ACHN (cell line): Measurements from ENCODE around the gene PPP1R12B.
A peak's percentile ranks its signal among the peaks of the same experiment; 100 is the strongest.
"Not testable (repeated sequence)": the region's sequence is repeated elsewhere in the genome, so short reads cannot be mapped to it uniquely, and the experiment has no call there.

Experiments used
- DNase-seq: peaks from one replicate; pipeline ENCODE4 v3.0.0-alpha.2; 2015
- in situ Hi-C: cut with HindIII; loops from 2 replicates; pipeline ENCODE4 v1.10.0; 2017; ENCODE audit warnings: low sequenced_read_pairs, low pct_ligation_motif_present, low pct_unique_long_range_greater_than_20kb

PPP1R12B gene

GRCh38 chr1:202424260-202424659 lies 75.8 kb downstream of the PPP1R12B start:
- DNase-seq, in situ Hi-C loops: not testable (repeated sequence)

GRCh38 chr1:202430111-202430510 lies 81.6 kb downstream of the PPP1R12B start:
- DNase-seq, in situ Hi-C loops: not testable (repeated sequence)

DNA sequence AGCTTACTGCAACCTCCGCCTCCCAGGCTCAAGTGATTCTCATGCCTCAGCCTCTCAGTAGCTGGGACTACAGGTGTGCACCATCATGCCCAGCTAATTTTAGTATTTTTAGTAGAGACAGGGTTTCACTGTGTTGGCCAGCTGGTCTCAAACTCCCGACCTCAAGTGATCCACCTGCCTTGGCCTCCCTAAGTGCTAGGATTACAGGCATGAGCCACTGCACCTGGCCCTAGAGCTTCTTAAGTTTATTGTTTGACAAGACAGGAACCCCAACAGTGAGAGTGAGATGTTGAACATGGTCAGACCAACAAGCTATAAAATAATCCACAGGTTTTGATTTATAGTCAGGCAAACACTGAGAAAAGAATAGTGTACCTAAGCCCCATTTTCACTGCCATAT lies 83.8 kb downstream of the PPP1R12B start:
- in situ Hi-C loops, DNase-seq: not testable (repeated sequence)

DNA sequence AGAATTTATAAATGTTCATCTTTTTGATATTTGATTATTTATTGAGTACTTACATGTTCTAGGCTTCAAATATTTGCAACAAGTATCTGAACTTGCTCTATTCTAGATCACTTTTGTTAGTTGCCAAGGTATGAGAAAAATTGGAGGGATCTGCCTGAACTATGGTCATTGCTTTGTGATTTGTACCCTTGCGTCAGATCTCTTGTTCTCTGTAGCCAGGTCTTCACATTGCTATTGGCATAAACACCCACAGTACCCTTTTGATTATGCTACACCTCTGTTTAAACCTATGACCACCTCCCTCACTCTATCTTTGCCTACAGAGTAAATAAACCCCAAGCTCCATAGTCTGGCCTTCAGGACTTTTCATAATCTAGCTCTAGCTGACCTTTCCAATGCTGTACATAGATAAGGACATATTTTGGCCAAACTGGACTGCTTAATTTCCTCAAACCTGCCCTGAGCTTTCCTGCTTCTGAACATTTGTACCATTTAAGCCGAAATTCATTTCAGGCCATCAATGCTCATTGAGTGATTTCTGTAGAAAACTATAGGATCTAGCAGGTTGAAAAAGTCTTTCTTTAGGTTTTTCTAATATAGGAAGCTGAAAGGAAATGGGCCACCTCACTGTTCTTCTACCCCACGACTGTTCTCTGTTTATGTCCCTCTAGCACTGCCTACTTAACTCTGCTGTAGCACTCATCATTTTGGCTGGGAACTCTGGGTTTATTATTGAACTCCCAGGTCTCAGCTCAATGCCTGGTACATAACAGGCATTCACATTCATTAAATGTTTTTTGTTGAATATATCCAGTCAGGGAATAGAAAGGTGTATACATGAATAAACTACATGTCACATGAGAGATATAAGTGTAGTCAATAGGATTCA lies 84.9 kb downstream of the PPP1R12B start:
- in situ Hi-C loops, result no loop called here
- DNase-seq, result no peak

GRCh38 chr1:202434059-202434458 lies 85.6 kb downstream of the PPP1R12B start:
- in situ Hi-C loops, result no loop called here

DNA sequence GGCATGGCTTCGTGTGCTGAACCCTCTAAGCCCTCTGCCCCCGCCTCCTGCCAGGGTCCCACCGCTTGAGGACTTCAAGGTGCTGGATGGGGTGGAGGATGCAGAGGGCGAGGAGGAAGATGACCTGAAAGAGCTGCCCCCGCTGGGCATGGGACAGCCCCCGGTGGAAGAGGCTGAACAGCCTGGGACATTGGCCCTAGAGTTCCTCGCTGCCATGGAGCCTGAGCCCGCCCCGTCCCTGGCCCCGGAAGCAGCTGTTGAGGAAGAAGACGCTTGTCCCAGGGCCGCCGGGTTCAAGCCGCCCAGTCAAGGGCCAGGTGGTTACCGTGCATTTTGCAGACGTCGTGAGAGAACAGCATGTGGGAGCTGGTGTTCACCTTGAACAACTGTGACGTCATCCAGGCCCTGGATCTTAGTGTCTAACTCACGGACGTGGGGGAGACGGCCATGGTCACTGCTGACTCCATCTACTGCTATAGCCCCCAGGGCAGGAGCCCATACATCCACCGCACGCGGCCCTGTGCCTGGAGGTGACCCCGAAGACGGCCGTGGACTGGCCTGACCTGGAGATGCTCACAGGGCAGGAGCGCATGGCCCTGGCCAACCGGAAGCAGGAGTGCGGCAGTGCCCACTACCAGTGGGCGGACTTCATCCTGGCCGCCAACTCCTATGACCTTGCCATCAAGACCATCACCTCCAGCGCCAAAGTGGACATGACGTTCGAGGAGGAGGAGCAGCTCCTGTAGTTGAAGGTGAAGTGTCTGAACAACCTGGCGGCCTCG lies 90.1 kb downstream of the PPP1R12B start:
- no peak for DNase-seq
- in situ Hi-C loops, result no loop called here

More at GRCh38 chr1:202434059-202434458, 85.6 kb downstream of the PPP1R12B start:
- DNase-seq, result no peak

- no peak for DNase-seq
- in situ Hi-C loops, result no loop called here
Measured at GRCh38 chr1:202439308-202439707, 90.8 kb downstream of the PPP1R12B start.

- in situ Hi-C loops, DNase-seq: not testable (repeated sequence)
Measured at GRCh38 chr1:202448140-202448539, 99.6 kb downstream of the PPP1R12B start.

- in situ Hi-C loops, DNase-seq: not testable (repeated sequence)
Measured at GRCh38 chr1:202451641-202452040, 103.1 kb downstream of the PPP1R12B start.

- DNase-seq, result no peak
- in situ Hi-C loops, result no loop called here
Measured at GRCh38 chr1:202452508-202452907, 104.0 kb downstream of the PPP1R12B start.

- in situ Hi-C loops, DNase-seq: not testable (repeated sequence)
Measured at GRCh38 chr1:202456372-202457169, 108.1 kb downstream of the PPP1R12B start.

DNA sequence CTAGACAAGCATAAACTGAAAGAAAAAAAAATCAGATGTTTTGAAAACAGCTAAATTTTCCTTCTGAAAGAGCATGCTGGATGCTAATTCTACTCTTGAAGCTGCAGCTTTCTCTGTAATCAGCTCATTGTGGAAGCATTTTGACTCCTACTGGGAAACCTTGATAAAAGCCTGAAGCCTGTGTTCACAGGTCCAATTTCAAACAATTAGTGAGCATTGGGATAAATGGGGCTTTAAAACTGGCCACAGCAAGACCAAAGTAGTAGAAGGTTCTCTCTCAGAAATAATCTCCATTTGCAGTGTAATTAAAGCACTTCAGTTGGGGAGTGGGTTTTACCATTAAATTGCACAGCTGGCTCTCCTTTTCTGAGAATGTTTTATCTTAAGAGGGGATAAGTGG lies 110.2 kb downstream of the PPP1R12B start:
- in situ Hi-C loops, DNase-seq: not testable (repeated sequence)

DNA sequence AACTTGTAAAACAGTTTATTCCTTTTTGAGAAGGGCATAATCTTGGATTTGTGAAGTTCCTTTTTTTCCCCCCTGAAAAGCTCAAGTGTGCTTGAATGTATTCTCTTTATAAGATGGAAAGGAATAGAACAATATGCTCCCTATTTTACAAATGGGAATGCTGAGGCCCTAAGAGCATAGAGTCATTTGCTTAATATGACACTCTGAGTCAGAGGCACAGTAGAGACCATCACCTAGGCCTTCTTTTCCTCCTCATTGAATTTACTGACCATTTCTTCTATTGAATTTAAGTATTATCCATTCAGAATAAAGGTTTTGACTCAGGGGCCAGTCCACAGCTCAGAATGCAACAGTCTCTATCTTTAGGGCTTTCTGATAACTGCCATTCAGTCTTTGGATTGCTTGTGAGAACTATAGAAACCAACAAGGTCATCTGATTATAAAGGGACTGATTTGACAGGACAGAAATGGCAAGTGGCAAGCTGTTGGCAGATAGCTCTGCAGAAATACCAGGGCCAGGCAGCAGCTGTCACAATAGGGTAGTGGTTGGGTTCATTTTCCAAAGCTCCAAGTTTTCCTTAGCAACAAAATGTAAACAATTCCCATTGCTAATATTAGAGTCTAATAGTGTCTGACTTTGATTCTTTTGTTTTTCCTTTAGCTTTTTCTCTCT lies 111.1 kb downstream of the PPP1R12B start:
- DNase-seq, in situ Hi-C loops: not testable (repeated sequence)

DNA sequence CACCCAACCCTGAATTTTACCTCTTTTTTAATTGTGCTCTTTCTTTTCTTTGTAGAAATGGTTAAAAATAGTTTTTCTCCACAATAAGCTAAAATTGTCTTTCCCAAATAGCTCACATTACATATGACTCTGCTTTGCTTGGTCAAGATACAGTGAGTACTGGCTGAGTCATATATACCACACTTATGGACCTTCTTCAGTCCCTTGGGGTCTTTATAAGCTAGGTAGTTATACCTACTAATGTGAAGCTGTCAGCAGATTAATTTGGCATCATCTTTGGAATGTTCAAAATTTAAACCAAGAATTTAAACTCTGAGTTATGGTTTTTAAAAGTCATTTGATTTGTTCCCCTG lies 111.6 kb downstream of the PPP1R12B start:
- DNase-seq, in situ Hi-C loops: not testable (repeated sequence)

- no peak for DNase-seq
- in situ Hi-C loops, result no loop called here
Measured at GRCh38 chr1:202462342-202463076, 114.0 kb downstream of the PPP1R12B start.

DNA sequence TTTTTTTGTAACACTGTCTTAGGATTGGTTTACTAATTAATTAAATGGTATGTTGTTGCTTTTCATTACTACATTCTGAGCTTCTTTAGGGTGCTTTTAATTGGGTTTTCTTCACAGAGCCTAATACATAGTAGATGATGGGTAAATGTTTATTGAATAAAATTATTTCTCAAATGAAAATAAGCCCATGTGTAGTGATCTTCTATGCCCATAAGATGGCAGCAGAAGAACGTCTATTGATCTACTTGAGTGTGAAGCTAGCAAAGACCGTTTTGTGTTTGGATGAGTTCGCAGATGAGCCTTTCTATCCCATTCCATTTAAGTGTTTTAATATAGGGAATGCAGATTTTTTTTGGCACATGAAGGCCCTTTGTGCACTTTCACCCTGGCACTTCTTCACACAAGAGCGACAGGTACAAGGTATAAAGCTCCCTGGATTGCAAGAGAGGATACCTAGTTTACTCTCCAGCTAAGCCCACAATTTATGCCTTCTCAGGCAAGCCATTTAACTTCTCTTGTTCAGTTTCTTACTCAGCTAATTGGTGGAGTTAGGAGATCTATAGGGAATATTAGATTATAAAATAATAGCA lies 115.7 kb downstream of the PPP1R12B start:
- in situ Hi-C loops, result not testable (repeated sequence)
- DNase-seq, result peak; percentile 71

- DNase-seq, result peak; percentile 41
- in situ Hi-C loops, result not testable (repeated sequence)
Measured at GRCh38 chr1:202465644-202466270, 117.3 kb downstream of the PPP1R12B start.
